GM19463 (cell line): ENCODE measurements around the gene HLX.

Source experiments
- ATAC-seq: cut with Tn5 transposase; IDR thresholded peaks from one replicate; pipeline ENCODE4 v1.9.1; 2021; ENCODE audit warnings: mild to moderate bottlenecking, moderate library complexity; ENCODE audit not compliant: unreplicated experiment

HLX gene, protein sequence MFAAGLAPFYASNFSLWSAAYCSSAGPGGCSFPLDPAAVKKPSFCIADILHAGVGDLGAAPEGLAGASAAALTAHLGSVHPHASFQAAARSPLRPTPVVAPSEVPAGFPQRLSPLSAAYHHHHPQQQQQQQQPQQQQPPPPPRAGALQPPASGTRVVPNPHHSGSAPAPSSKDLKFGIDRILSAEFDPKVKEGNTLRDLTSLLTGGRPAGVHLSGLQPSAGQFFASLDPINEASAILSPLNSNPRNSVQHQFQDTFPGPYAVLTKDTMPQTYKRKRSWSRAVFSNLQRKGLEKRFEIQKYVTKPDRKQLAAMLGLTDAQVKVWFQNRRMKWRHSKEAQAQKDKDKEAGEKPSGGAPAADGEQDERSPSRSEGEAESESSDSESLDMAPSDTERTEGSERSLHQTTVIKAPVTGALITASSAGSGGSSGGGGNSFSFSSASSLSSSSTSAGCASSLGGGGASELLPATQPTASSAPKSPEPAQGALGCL

DNA sequence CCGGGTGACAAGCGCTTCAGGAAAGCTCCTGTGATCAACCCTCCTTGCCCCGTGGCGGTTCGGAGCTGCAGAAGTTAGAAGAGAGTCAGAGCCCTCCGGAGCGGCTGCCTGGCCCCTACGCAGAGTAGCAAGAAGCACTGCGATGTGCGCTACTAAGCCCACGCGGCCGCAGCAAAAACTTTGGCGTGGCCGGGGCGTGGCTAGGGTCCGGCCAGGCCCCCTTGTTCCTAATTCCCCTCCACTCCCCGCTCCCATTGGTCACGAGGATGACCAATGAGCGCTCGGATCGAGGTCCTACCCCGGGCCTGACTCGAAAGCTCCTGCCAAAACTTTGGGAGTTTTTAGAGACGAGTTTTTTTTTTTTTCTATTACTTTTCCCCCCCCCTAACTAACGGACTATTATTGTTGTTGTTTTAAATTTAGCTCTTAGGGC, at the start of gene HLX:
HLX (plus strand) TSS at position 368 of the 433 bp plus-strand sequence. CDS start 415 bp downstream, outside the sequence.
- peak; percentile 46 for ATAC-seq

DNA sequence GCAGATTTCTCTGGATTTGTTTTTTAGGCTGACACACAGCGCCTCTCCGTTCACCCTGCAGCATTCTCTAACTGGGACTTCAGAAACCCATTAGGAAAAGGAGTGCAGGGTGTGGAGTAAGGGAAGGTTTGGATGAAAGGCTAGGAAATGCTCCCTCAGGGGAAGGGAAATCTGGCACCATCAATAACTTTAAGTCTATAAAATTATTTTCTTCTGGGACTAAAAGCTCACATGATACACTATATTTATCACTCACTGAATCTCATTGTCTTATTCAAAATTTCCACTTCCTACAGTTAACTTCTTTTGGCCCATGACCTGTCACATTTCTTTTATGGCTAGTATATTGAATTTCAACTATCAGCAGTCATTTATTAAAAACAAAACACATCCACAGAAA, 45.8 kb upstream of the HLX start:
- no peak for ATAC-seq

DNA sequence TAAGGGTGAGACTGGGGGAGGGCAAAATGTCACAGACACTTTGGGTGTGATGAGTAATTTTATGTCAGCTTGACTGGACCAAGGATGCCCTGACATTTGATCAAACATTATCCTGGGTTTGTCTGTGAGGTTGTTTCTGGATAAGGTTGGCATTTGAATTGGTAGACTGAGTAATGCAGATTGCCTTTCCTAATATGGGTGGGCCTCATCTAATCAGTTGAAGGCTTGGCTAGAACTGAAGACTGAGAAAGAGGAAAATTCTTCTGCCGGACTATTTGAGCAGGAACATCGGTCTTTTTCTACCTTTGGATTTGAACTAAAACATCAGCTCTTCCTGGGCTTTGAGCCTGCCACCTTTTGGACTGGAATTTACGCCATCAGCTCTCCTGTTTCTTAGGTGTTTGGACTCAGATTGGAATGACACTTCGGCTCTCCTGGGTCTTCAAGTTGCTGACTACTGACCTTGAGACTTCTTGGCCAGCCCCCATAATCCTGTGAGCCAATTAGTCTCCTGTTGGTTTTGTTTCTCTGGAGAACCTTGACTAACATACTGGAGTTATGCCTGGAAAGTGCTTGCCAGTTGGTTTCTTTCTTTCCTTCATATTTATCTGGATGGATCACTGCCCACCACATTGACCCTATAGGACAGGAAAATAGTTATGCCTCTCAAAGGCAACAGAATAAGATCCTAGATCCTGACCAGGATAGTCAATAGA, 44.9 kb upstream of the HLX start:
- ATAC-seq: no peak

DNA sequence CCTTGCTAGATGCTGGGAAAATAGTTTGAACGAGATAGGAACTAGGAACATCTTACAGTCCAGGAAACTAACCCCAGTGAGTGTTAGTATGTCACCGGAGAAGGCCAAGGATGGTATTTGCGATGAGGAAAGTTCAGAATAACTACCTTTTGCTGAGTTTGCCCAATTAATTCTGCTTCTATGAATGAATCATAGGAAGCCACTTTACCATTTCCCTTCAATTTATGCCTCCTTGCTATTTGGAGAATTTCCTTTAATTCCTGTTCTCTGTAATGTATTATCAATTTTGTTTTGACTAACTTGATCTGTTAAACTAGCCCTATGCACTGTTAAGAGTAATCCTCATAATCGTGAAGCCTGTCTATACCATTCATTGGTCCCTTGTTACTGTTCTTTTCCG, 40.7 kb upstream of the HLX start:
- ATAC-seq: no peak

DNA sequence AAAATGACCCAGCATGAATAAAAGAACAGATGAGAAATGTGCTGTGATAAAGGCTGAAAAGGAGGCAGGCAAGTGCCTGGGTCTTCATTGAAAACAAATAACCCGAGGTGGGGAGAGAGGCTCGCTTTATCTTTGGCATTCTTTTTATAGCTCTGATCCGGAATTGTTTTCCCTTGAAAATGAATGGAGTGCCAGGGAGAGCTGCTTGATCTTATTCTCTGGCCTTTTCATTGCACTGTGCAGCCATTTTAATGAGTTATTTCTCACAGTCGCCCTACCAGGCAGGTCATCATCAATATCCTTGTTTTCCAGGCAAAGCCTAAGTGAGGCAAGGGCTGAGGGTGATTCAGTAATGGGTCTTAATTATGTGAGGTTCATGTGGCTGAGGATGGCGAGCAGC, 39.8 kb upstream of the HLX start:
- no peak for ATAC-seq

DNA sequence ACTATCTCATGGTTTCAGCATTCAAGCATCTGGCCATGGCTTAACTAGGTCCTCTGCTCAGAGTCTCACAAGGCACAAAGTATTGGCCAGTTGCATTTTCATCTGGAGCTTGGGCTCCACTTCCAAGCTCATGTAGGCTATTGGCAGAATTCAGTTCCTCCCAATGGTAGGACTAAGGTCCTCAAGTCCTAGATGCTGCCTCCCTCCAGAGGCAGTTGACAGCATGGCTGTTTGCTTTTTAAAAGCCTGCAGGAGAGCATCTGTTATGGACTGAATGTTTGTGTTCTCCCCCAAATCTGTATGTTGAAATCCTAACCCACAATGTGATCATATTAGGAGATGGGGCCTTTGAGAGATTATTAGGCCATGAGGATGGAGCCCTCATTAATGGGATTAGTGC, 38.0 kb upstream of the HLX start:
- ATAC-seq: no peak

DNA sequence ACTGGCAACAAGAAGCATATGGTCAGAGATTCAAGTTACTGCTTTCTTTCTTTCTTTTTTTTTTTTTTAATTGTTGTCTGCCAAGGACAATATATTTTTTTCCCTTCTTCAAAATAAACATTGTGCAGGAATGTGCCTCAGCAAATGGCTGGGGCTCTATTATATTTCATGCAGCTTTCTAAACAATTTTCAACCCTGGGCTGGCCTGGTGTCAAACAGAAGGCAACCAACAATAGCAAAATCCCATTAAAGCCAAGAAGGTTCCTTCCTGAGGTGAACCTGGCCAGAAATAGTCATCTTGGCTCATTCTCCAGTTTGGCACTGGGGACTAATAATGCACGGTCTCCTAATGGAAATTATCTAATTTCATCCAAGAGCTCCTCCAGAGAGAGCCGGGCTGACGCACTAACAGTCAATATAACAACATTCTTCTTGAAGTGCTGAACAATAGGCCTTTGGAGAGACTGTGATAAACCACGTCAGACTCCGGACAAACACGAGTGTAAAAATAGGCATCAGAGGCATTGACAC, 35.7 kb upstream of the HLX start:
- no peak for ATAC-seq

DNA sequence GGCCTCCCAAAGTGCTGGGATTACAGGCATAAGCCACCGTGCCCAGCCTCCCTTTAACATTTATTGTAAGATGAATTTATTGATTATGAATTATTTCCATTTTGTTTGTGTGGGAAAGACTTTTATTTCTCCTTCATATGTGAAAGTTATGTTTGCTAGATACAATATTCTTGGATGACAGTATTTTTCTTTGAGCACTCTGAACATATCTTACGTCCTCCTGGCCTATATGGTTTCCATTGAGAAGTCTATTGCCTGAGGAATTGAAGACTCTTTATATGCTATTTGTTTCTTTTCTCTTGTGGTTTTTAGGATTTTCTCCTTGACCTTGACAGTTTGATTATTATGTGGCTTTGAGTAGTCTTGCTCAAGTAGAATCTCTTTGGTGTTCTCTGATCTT, 26.8 kb upstream of the HLX start:
- no peak for ATAC-seq

DNA sequence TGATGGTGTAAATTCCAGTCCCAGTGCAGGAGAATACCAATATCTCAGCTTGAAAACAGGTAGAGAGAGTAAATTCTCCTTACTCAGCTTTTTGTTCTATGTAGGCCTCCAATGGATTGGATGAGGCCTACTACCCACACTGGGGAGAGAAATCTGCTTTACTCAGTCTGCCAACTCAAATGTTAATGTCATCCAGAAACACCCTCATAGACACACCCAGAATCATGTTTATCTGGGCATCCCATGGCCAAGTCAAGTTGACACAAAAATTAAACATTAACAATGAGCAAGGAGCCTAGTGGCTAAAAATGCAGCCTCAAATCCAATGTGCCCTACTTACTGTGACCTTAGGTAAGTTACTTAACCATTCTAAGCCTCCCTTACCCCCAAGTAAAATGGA, 6.9 kb upstream of the HLX start:
- ATAC-seq: no peak

DNA sequence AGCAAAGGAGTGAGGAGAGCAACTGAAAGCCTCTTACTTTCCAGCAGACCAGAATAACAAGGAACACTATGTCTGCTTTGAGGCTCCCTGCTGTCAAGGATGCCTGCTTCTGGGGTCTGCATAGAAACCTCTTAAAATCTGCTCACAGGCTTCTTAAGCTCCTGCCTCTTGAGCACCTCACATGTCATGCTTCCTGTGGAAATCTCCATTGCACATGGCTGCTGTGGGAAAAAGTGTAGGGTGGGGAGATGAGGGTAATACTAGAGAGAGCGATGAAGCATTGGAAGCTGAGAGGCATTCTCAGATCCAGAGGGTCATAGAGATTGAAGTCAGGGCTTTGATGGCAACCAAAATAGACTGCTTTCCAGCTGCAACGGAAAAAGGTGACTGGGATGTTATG, 6.2 kb upstream of the HLX start:
- ATAC-seq: no peak

DNA sequence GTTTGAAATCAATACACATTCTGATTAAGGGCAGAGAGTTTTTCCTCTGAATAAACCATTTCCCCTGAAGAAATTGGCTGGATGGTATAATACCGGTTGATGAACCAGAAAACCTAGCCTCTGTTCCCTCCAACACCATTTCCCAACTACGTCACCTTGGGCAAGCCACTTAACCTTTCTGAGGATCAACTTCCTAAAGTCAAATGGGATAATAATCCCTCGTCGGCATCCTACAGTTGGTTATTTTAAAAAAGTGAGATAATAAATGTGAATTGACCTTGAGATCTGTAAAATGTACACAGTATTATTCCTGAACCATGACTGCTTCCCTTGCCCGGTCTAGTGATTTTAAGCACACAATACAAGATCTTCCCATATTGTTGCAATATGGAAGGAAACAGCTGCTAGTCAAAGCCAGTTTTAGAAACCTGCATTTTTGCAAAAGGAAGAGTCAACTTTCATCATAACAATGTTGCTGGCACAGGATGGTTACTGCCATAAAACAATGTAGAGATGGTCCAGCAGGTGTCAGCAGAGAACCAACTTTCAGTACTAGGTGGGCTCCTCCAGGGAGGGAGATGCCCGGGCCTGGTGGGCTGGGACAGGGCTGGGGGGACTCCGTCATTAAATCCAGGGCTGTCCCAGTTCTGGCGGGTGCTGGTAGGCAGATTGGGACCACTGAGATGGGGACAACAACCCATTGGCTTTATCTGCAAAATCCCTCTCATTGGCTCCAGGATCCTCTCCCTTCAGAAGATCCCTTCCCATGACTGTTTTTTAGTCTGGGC, 5.2 kb upstream of the HLX start:
- ATAC-seq: no peak

DNA sequence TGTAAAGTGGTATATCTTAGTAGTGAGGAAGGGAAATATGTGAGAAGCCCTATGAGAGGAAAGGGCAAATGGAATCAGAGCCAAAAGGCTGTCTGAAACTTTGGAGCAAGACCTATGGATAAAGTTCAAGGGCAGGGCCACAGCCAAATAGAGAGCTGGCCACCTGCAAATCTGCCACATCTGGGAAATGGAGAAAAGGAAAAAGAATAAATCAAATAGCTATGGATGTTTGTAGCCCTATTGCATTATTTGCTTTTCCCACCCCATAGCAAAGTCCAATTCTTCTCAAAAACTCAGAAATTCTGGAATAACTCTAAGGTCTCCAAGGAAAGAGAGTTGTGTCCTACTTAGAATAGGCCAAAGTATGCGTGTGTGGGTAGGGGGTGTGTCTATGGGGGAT, 4.0 kb upstream of the HLX start:
- ATAC-seq: no peak

DNA sequence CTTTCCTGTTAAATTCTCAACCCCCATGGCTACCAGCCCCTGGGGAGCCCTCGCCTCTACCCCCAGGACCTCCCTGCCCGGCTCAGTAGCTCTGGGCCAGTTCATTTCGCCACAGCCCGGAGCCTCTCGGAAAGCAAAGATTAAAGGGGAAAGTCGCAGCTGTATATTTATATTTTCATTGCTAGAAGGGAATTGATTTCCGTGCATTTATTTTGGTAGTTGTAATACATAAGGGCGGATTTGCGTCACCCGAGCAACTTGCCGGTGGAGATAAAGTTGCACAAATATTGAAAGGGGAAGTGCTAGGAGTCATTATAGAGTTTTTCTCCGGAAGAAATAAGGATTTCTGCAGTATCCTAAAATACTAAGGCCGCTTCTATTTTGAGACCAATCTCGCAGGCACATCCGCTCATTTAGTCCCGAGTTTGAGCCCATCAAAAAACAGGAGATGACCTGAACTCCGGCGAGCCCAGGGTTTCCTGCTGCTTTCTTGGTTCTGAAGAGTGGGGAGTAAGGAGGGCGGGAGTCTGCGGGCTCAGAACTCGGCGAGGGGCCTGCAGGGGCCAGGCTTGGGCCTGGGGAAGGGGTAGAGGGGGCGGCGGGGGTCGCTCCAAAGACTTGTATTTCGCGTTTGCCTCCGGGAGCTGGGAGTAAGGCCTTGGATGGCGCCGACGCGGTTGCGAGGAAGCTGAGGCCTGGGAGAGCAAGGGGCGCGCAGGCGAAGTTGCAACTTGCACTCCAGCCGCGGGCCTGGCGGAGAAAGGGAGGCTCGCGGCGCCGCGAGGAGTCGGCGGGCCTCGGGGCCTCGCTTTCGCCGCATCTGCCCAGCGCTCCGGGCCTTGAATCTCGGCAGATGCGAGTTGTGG, 2.5 kb upstream of the HLX start:
- ATAC-seq: no peak

DNA sequence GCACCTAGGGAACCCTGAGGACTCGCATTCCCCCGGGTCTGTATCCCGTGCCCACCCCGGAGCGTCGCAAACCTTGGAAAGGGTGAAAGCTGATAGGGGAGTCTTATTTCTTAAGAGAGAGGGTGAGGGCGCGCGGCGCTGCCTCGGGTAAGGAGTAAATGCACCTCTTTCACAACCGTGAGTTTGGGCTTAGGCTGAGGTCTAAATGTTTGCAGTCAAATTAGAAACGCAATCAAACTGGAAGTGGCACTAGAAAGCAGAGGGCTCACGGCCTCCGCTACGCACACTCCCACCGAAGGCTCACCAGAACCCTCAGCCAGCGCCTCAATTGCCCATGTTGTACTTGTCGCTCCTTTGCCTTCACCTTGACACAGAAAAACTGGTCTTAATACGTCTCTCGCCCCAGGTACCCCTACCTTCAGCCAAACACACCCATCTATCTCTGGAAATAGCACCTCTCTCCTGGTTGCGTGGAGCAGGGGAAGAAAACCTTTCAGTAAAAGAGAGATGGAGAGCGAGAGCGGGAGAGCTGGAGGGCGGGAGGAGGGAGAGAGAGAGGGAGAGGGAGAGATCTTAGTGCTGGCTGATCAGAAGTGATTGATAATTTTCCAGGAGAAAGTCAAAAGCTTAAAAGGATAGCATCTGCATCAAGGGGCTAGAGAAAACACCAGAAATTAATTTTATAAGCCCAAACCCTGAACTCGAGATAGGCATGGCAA, 1.7 kb upstream of the HLX start:
- ATAC-seq: no peak

DNA sequence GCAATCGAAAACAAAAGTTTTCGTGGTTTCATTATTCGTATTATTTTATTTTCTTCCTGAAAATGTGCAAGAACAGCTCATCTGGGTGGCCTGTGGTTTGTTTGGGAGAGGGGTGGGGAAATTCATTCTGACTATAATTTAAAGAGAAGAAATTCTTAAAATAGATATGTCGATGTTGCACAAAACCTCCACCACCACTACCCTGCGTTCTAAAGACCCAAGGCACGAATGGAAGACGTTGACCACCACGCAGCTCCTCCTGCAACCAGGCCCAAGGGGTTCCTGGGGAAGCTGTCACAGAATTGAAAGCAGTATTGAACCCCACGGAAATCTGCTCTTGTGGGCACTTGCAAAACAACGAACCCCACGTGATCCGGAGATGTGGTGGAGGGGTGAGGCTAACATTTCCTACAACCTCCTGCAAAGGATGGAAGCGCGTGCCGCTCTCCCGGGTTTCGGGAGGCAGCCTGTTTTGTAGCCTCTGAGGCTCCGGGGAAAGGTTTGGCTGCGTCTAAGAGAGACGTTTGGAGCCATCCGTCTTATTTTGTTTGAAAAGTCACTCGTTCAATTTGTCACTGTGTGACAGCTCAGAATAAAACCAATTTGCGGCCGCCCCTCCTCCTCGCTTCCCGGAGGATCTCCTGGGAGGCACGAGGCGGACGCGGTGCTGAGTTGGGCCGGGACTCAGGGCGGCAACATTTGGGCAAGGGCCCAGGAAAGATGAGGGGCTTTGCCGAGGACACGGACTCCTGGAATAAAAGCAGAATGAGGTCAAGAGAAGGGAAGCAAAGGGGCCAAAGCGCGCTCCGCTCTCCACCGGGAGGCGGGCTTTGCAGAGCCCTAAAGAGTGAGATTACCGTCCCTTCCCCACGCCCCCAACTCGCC, 810 bp upstream of the HLX start:
- peak; percentile 18 for ATAC-seq

DNA sequence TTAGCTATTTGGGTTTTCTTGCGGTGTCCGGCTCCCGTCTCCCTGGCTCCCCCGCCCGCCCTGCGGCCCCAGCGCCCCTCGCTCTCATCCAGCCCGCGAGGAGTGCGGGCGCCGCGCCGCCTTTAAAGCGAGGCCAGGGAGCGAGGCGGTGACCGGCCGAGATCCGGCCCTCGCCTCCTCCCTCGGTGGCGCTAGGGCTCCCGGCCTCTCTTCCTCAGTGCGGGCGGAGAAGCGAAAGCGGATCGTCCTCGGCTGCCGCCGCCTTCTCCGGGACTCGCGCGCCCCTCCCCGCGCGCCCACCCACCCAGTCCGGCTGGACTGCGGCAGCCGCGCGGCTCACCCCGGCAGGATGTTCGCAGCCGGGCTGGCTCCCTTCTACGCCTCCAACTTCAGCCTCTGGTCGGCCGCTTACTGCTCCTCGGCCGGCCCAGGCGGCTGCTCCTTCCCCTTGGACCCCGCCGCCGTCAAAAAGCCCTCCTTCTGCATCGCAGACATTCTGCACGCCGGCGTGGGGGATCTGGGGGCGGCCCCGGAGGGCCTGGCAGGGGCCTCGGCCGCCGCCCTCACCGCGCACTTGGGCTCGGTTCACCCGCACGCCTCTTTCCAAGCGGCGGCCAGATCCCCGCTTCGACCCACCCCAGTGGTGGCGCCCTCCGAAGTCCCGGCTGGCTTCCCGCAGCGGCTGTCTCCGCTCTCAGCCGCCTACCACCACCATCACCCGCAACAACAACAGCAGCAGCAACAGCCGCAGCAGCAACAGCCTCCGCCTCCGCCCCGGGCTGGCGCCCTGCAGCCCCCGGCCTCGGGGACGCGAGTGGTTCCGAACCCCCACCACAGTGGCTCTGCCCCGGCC, 492 bp downstream of the HLX start:
- no peak for ATAC-seq

DNA sequence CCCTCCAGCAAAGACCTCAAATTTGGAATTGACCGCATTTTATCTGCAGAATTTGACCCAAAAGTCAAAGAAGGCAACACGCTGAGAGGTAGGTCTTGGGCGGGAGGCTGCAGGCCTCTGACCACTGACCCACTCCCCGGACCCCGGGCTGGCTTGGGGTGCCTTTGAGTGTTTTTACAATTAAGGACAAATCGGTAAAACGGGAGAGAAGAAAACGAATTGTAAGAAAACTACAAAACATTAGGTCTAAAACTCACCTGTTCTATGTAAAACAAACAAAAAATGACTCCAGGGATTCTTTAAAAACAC, 1.1 kb downstream of the HLX start:
- ATAC-seq: no peak
